ENCODE data around the gene MAP2K6. TPM values are rescaled to one million over a fixed set of nuclear protein-coding genes. Genes with fewer than 3 reads are reported as not detected.

Gene MAP2K6
- polyA plus RNA-seq, 1 experiment, result 1.2 TPM

DNA sequence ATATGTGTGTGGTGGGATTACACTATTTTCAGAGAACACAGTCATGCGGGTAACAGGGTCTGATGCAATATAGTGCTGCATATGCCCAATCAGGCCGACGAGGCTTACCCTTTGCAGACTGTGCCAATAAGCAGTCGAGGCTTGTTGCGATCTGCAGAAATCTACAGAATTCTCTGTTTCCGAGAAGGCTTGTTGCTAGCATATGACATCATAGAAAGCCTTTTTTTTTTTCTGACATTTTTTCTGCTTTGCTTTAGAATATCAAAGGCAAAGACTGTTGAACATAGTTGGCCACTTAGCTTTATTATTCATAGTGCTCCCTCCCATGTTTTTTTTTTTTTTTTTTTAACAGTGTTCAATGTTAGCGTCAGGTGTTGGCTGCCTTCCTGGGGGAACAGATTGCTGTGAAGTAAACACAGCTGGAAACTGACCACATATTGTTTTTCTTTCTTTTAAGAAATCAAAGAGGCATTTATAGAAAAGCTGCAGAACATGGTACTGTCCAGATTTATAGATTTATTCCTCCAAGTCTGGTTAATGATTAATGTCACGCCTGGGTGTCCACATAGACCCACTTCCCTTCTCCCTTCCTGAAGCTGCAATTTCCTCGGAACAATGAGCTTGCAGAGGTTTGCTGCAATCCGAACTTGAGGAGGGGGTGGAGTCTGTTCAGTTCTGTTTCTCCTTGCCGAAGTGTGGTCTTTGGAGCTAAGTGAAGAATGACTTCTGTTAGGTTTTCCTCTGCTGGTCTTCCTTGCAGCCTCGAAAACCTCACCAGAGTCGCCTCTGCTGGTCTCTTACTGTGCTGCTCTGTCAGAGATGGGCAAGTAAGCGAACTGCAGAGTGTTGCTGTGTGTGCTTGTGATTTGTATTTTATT is 87.3 kb downstream of the MAP2K6 start:
- Histone ChIP-seq H3K27me3 (ENCODE audit: control insufficient read depth, insufficient read depth, low read length) (no peaks in the 10 kb centered on the region), H3K4me3 (ENCODE audit: low read depth, low read length) (peak overlapping the region; percentile 12), H3K36me3 (ENCODE audit: control insufficient read depth, insufficient read depth, low read length) (no peaks in the 10 kb centered on the region)
- ChIA-PET CTCF (interaction anchor here (0.5 to 2.7 kb wide), 5 partner anchors 10 to 241 kb away, joined by 3 to 9 read pairs (median 6); no protein-coding TSS in a partner anchor), POLR2A (interaction anchor here (0.5 to 0.6 kb wide), 6 partner anchors 15 to 602 kb away, joined by 3 to 10 read pairs (median 6); no protein-coding TSS in a partner anchor)
- TF ChIP-seq, protein P1, sequence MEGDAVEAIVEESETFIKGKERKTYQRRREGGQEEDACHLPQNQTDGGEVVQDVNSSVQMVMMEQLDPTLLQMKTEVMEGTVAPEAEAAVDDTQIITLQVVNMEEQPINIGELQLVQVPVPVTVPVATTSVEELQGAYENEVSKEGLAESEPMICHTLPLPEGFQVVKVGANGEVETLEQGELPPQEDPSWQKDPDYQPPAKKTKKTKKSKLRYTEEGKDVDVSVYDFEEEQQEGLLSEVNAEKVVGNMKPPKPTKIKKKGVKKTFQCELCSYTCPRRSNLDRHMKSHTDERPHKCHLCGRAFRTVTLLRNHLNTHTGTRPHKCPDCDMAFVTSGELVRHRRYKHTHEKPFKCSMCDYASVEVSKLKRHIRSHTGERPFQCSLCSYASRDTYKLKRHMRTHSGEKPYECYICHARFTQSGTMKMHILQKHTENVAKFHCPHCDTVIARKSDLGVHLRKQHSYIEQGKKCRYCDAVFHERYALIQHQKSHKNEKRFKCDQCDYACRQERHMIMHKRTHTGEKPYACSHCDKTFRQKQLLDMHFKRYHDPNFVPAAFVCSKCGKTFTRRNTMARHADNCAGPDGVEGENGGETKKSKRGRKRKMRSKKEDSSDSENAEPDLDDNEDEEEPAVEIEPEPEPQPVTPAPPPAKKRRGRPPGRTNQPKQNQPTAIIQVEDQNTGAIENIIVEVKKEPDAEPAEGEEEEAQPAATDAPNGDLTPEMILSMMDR (IDR thresholded peaks at IDR 0.05; ENCODE audit: insufficient read depth, low read depth, low read length), result 0 out of 2 replicates have a peak, but pooled peaks have one; percentile 13
- peak; percentile 29 for DNase-seq (ENCODE audit: low read depth)

- TF ChIP-seq, protein P1 (IDR thresholded peaks at IDR 0.05; ENCODE audit: insufficient read depth, low read depth, low read length), result no peak
- H3K27me3 ChIP-seq (ENCODE audit: control insufficient read depth, insufficient read depth, low read length), result no peaks in the 10 kb centered on the region
- H3K4me3 ChIP-seq (ENCODE audit: low read depth, low read length), result no peak overlapping the region
- POLR2A ChIA-PET, result no interaction called here
- no peaks in the 10 kb centered on the region for H3K36me3 ChIP-seq (ENCODE audit: control insufficient read depth, insufficient read depth, low read length)
- DNase-seq (ENCODE audit: low read depth), result no peak
- CTCF ChIA-PET, result interaction anchor here (1.3 kb wide), 1 partner anchor 9 kb away, joined by 3 read pairs; no protein-coding TSS in a partner anchor
These were observed 89.2 kb downstream of the MAP2K6 start for GRCh38 chr17:69503711-69504110.

GRCh38 chr17:69505740-69506139 is 91.2 kb downstream of the MAP2K6 start:
- no peak for DNase-seq (ENCODE audit: low read depth)
- no peak overlapping the region for H3K4me3 ChIP-seq (ENCODE audit: low read depth, low read length)
- no peaks in the 10 kb centered on the region for H3K36me3 ChIP-seq (ENCODE audit: control insufficient read depth, insufficient read depth, low read length)
- POLR2A ChIA-PET, result no interaction called here
- no peaks in the 10 kb centered on the region for H3K27me3 ChIP-seq (ENCODE audit: control insufficient read depth, insufficient read depth, low read length)
- CTCF ChIA-PET, result interaction anchor here (0.6 to 1.1 kb wide), 2 partner anchors 10 to 919 kb away, joined by 4 read pairs; no protein-coding TSS in a partner anchor
- TF ChIP-seq, protein P1 (IDR thresholded peaks at IDR 0.05; ENCODE audit: insufficient read depth, low read depth, low read length), result no peak

- H3K4me3 ChIP-seq (ENCODE audit: low read depth, low read length), result no peak overlapping the region
- CTCF ChIA-PET, result interaction anchor here (0.8 to 2.1 kb wide), 5 partner anchors 10 to 108 kb away, joined by 3 to 9 read pairs (median 3); no protein-coding TSS in a partner anchor
- H3K27me3 ChIP-seq (ENCODE audit: control insufficient read depth, insufficient read depth, low read length), result no peaks in the 10 kb centered on the region
- POLR2A ChIA-PET, result no interaction called here
- H3K36me3 ChIP-seq (ENCODE audit: control insufficient read depth, insufficient read depth, low read length), result no peaks in the 10 kb centered on the region
- TF ChIP-seq, protein P1 (IDR thresholded peaks at IDR 0.05; ENCODE audit: insufficient read depth, low read depth, low read length), result peak; percentile 44
- DNase-seq (ENCODE audit: low read depth), result no peak
These were observed 92.0 kb downstream of the MAP2K6 start for GRCh38 chr17:69506489-69506888.

GRCh38 chr17:69508814-69509213 is 94.3 kb downstream of the MAP2K6 start:
- no peaks in the 10 kb centered on the region for H3K27me3 ChIP-seq (ENCODE audit: control insufficient read depth, insufficient read depth, low read length)
- no peak overlapping the region for H3K4me3 ChIP-seq (ENCODE audit: low read depth, low read length)
- POLR2A ChIA-PET, result no interaction called here
- no peaks in the 10 kb centered on the region for H3K36me3 ChIP-seq (ENCODE audit: control insufficient read depth, insufficient read depth, low read length)
- CTCF ChIA-PET, result interaction anchor here (0.6 to 1.2 kb wide), 2 partner anchors 17 to 191 kb away, joined by 3 read pairs; no protein-coding TSS in a partner anchor
- TF ChIP-seq, protein P1 (IDR thresholded peaks at IDR 0.05; ENCODE audit: insufficient read depth, low read depth, low read length), result no peak
- DNase-seq (ENCODE audit: low read depth), result no peak
